GM10266 (cell line): ENCODE measurements around the gene SPIN1.

ENCODE experiments used
- DNase-seq: peaks from one replicate; pipeline ENCODE4 v3.0.0; 2012; ENCODE audit errors: extremely low spot score
- TF ChIP-seq, protein P1 (sequence below): IDR thresholded peaks from 2 replicates; pipeline ENCODE4 v1.5.1; 2012; ENCODE audit warnings: mild to moderate bottlenecking, low read depth; ENCODE audit not compliant: control insufficient read depth, insufficient read depth; ENCODE audit errors: missing control alignments

SPIN1 gene

DNA sequence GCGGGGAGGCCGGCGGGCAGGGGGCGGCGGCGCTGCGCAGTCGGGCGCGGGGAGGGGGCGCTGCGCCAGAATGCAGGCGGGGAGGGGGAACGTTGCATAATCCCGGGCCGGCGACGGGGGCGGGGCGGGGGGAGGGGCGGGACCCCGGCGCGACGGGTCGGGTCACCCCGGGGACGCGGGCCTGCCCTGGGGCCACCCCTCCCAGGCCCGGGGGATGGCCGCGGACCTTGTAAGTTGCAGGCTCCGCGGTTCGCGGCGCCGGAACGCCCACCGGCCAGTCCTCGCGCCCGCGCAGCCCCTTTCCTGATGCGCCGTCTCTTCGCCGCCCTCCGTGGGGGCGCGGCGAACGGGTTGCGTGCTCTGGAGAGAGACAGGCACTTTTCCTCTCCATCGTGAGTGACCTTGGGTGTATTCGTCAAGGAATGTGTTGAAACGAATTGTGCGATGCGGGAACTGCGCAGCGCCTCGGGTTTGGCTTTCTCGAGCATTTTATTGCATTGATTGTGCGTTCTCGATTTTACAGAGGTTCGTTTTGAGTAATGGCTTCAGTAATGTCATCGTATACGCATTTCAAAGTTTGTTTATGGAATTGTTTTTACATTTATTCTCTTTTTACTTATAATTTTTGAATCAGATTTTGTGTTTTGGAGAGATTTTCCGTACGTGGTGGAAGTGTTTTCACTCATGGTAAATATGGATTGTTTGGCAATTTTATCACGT, 802 bp downstream of the SPIN1 start:
- DNase-seq, result peak; percentile 71
- TF ChIP-seq, protein P1, sequence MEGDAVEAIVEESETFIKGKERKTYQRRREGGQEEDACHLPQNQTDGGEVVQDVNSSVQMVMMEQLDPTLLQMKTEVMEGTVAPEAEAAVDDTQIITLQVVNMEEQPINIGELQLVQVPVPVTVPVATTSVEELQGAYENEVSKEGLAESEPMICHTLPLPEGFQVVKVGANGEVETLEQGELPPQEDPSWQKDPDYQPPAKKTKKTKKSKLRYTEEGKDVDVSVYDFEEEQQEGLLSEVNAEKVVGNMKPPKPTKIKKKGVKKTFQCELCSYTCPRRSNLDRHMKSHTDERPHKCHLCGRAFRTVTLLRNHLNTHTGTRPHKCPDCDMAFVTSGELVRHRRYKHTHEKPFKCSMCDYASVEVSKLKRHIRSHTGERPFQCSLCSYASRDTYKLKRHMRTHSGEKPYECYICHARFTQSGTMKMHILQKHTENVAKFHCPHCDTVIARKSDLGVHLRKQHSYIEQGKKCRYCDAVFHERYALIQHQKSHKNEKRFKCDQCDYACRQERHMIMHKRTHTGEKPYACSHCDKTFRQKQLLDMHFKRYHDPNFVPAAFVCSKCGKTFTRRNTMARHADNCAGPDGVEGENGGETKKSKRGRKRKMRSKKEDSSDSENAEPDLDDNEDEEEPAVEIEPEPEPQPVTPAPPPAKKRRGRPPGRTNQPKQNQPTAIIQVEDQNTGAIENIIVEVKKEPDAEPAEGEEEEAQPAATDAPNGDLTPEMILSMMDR, result no peak

DNA sequence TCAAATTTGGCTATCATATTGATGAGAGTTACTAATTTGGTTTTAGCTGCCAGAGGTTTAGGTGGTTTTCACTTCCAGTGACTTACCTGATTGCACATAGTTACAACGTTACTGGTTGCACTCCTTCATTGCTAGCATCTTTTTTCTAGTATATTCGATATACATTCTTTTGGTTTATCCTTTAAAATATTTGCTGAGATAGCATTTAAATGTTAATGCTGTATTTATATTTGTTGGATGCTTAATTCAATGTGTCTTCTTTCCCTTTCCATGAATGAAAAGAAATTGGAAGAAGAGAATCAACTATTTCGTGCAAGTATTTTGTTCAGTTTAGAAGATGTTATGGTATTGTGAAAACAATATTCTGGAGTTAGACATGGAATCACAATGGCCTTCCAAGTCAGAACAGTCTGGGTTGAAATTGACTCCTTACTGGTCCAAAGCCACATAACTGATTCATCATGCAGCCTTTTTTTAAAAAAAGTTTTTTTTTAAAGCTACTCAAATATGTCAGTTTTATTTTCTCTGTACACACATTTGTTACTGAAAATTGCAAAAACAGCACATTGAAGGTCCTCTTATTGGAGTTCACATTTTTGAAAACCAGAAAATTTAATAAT, 2.2 kb downstream of the SPIN1 start:
- TF ChIP-seq, protein P1, result no peak
- DNase-seq, result no peak

DNA sequence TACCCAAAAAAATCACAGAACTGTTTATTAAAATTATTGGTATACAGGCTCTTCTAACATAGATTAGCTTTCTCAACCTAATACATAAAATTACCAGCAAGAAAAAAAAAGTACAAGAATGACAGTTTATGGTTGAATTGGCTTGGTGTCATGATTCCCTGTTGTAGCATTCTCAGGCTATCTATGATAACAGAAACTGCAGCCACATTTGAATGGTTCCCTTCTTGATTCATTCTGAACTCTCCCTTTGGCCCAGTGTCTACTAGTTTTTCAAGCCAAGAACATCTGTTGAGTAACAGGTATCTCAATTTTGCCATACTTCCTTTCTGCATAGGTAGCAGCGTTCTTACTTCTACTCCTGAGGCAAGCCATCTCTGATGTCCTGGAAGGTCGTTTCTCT, 3.0 kb downstream of the SPIN1 start:
- DNase-seq, result no peak
- TF ChIP-seq, protein P1, result no peak

DNA sequence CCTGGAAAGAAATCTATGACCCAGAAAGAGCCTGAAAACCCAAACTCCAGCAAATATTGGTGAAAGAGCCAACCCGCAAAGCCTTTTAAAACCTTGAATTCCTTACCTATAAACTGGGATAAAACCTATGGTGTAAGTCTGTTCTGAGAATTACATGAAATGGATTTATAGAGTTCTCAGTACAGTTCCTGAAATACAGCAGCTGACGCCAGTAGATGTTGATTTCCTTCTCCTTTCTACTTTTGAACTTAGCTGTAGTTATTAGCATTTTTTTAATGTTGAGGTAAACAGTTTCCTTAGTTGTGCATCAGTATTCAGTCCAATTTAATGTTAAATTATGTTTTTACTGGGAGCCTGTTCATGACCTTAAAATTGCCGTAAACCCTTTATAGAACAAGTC, 3.7 kb downstream of the SPIN1 start:
- DNase-seq, result no peak
- TF ChIP-seq, protein P1, result no peak

DNA sequence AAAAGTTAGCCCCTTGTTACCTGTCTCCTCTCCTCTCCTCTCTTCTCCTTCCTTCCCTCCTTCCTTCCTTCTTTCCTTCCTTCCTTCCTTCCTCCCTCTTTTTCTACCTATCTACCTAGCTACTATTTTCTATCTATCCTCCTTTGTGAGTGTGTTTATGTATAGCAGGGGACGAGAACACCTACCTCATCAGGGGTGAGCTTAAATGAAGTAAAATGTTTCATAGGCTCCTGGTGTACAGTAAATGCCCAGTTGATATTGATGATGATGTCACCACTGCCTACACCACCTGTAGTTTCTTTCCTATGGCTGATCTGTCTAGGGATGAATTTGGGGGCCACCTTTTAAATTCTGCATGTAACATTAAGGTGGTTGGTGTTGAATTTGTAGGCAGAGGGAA, 4.3 kb downstream of the SPIN1 start:
- no peak for DNase-seq
- TF ChIP-seq, protein P1, result no peak

DNA sequence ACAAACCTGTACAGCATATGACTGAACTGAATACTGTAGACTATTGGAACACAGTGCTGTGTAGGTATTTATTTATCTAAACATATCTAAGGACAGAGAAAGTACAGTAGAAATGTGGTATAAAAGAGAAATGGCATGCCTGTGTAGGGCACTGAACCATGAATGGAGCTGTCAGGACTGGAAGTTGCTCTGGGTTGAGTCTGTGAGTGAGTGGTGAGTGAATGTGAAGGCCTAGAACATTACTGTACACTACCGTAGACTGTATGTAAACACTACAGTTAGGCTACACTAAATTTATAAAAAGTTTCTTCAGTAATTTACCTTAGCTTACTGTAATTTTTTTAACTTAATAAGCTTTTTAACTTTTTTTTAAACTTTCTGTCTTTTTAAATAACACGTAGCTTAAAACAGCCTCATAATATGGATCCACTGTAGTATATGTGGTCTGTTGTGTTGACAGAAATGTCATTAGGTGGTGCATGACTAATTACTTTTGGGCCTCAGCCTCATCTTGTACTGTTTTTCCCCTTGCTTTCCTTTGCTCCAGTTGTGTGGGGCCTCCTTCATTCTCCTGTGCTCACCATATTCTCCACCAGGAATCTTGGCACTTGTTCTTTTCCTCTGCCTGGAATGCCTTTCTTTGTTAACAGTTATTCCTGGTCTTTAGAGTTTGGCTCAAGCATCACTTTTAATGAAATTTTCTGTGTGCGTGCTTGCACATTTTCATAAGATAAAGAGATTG, 8.8 kb downstream of the SPIN1 start:
- TF ChIP-seq, protein P1, result no peak
- DNase-seq, result no peak

DNA sequence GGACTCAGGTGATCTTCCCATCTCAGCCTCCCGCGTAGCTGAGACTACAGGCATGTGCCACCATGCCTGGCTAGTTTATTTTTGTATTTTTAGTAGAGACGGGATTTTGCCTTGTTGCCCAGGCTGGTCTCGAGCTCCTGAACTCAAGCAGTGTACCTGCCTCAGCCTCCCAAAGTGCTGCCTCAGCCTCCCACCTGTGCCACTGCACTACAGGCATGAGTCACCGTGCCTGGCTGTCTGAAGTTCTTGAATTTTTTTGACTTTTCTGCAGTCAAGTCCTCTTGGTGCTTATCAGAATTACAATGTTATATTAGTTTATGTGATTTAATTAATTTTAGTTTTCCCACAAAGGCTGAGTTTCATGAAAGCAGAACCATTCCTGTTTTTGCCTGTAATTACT, 9.8 kb downstream of the SPIN1 start:
- no peak for DNase-seq
- TF ChIP-seq, protein P1, result no peak
